Esophagus muscularis mucosa (tissue), 4 donors: Measurements from ENCODE around the gene SMTNL1.

ENCODE experiments used
- CTCF ChIP-seq, 3 experiments: fragments of 200-600 bp in 2 of 3; fragments of 450-650 bp in 1 of 3; sonication (generic) in 2 of 3; IDR thresholded peaks; one replicate each; pipeline ENCODE4 v1.5.1; 2017 to 2019; ENCODE audit warnings: antibody characterized with exemption in 3 of 3, mild to moderate bottlenecking in 2 of 3, moderate library complexity in 1 of 3
- EP300 ChIP-seq: sonication (generic); formaldehyde crosslinking; IDR thresholded peaks from one replicate; pipeline ENCODE4 v1.6.1; 2017; ENCODE audit warnings: antibody characterized with exemption
- POLR2A ChIP-seq: fragments of 450-650 bp; IDR thresholded peaks from one replicate; pipeline ENCODE4 v1.6.1; 2017; ENCODE audit warnings: antibody characterized with exemption, moderate library complexity, mild to moderate bottlenecking, low read depth
- POLR2AphosphoS5 ChIP-seq, 2 donors: sonication (generic); formaldehyde crosslinking; IDR thresholded peaks; one replicate each; pipeline ENCODE4 v1.6.1; 2017; ENCODE audit warnings: antibody characterized with exemption in 2 of 2

GRCh38 chr11:57574061-57574460 is 36.7 kb downstream of the SMTNL1 start:
- TF ChIP-seq POLR2A (no peak), CTCF (IDR thresholded peaks at IDR 0.05) (no peak), POLR2AphosphoS5 (IDR thresholded peaks at IDR 0.05) (no peak), EP300 (no peak)
